Psoas muscle (tissue), 8 donors: ENCODE results near the gene MPP3. TPM values are rescaled to one million over a fixed set of nuclear protein-coding genes. Genes with fewer than 3 reads are reported as not detected.

Experiments used
- ATAC-seq, 4 donors: fragments of 200-7000 bp; cut with Tn5 transposase; one replicate each; pipeline ENCODE4 v1.9.1; 2020; ENCODE audit warnings: moderate library complexity in 3 of 4, mild to moderate bottlenecking in 2 of 4
- DNase-seq, 2 donors: peaks; one replicate each; pipeline ENCODE4 v3.0.0-alpha.2; 2020
- H3K27ac ChIP-seq: fragments of 200-600 bp; one replicate; pipeline ENCODE4 v1.8.0; 2022
- H3K27me3 ChIP-seq, 3 donors: fragments of 200-600 bp in 1 of 3; one replicate each; pipeline versions ENCODE4 v1.6.1 to v1.8.0; 2013 to 2022; ENCODE audit warnings: low read length in 2 of 3, mild to moderate bottlenecking in 2 of 3, moderate library complexity in 1 of 3; ENCODE audit not compliant: insufficient read depth in 3 of 3
- H3K36me3 ChIP-seq, 2 donors: fragments of 200-600 bp in 1 of 2; one replicate each; pipeline versions ENCODE4 v1.6.1 to v1.8.0; 2013 to 2022; ENCODE audit warnings: low read depth in 1 of 2, mild to moderate bottlenecking in 1 of 2, moderate library complexity in 1 of 2; ENCODE audit not compliant: insufficient read depth in 1 of 2
- H3K4me1 ChIP-seq: fragments of 200-600 bp; one replicate; pipeline ENCODE4 v1.8.0; 2022
- H3K4me3 ChIP-seq: fragments of 200-600 bp; one replicate; pipeline ENCODE4 v1.8.0; 2022; ENCODE audit warnings: mild to moderate bottlenecking
- H3K9me3 ChIP-seq: fragments of 200-600 bp; one replicate; pipeline ENCODE4 v1.8.0; 2022
- CTCF ChIP-seq: fragments of 200-600 bp; IDR thresholded peaks from one replicate; pipeline ENCODE4 v1.8.0; 2022; ENCODE audit warnings: antibody characterized with exemption
- WGBS, 3 donors: extraction: QIAGEN DNeasy Blood & Tissue Kit; methylation state at CpG; one replicate each; pipeline versions ENCODE4 v1.1.6 to v1.1.7; 2013; 5-methylcytosine and 5-hydroxymethylcytosine counted together
- intact Hi-C, 2 donors: fragments of 100-400 bp; cut with DNase I; formaldehyde crosslinking; loops; one replicate each; pipeline versions ENCODE4 v1.11.0 to v1.14.2; 2022
- polyA plus RNA-seq, 3 donors: library from polyadenylated mRNA; stranded (reverse); fragments of 200-250 nt; gene quantifications; one replicate each; pipeline ENCODE4 v1.2.3, GENCODE V29; 2013
- total RNA-seq, 4 donors: library from RNA; stranded (reverse); fragmentation: NEBNext Ultra II Directional in 2 of 4; extraction: Animal tissue kit (Norgen Biotek cat#: 25700) in 2 of 4; gene quantifications; one replicate each; pipeline versions ENCODE4 v1.2.1 to v1.2.4, GENCODE V29; 2021 to 2023
- donor health status: healthy with polysubstance abuse.
- donor health status: DM: no; HTN: no; CAD: no; lungs with moderate emphysema.
- donor health status: Bipolar disorder and iron deficiency.
- donor health status: healthy.
- donor health status: DM: yes; HTN: yes; CAD: no.
- donor health status: DM: no; HTN: no; CAD: no.
- donor health status: DM: no; HTN: no; CAD: no.
- donor health status: DM: yes; HTN: yes; CAD: no.

MPP3 gene
- total and polyA plus RNA-seq, 7 donors = 1.0 to 2.0 (median 1.5) TPM

DNA sequence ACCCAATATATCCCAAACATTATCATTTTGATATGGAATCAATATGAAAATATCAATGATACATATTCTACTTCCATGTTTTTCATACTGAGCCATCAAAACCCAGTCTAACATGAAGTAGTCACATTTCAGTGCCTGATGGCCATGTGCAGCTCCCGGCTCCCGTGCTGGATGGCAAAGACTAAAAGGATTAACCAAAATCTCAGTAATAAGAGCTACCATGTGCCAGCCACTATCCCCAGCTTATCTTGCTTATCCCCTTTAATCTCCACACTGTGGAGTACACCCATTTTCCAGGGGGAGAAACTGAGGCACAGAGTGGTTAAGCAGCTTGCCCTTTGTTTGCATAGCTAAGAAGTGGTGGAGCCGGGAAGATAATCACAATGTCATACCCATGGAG, 23.2 kb upstream of the MPP3 start:
- DNase-seq (no peak), ATAC-seq (no peak)
- intact Hi-C loops = no loop called here
- WGBS, 3 donors = 67 to 75% (median 73%) methylated on average over 3 of the region's 3 CpGs
- Histone ChIP-seq H3K27me3 (peaks cover 0 to 3% (median 3%) of the 10 kb centered on the region in 3 donors), H3K4me1 (peaks cover 9% of the 10 kb centered on the region), H3K9me3 (no peaks in the 10 kb centered on the region), H3K36me3 (no peaks in the 10 kb centered on the region), H3K27ac (no peak overlapping the region), H3K4me3 (no peak overlapping the region)
- no peak for TF ChIP-seq CTCF

- Histone ChIP-seq H3K27ac (no peak overlapping the region), H3K4me3 (no peak overlapping the region), H3K9me3 (no peaks in the 10 kb centered on the region), H3K36me3 (no peaks in the 10 kb centered on the region), H3K27me3 (peaks cover 0 to 3% (median 3%) of the 10 kb centered on the region in 3 donors), H3K4me1 (peaks cover under 1% of the 10 kb centered on the region)
- DNase-seq (no peak), ATAC-seq (no peak)
- 79 to 93% (median 86%) methylated on average over 9 of the region's 9 CpGs for WGBS, 3 donors
- intact Hi-C loops = no loop called here
- no peak for TF ChIP-seq CTCF
Measured at GRCh38 chr17:43855061-43855460, 22.1 kb upstream of the MPP3 start.

DNA sequence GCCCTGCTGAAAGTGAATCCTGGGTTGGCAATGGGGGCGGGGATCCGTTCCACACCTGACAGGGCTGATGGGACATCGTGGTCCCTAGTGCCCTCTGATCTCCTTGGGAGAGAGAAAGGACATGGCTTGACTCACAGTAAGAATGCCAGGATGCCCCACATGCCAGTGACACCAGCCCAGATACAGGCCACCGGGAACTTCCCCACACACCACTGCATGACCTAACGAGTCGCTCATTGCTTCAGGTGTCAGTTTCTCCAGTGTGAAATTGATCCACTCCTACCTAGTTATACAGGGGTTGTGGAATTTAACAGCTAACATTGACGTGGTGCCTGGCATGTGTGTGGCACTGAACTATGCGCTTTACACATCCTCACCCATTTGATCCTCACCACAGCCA, 21.6 kb upstream of the MPP3 start:
- H3K4me3 ChIP-seq = no peak overlapping the region
- DNase-seq = no peak
- peak; percentile 22 to 71 (median 53) for ATAC-seq

GRCh38 chr17:43853546-43853945, 20.6 kb upstream of the MPP3 start:
- intact Hi-C loops = no loop called here
- peaks cover 0 to 3% (median 3%) of the 10 kb centered on the region in 3 donors for H3K27me3 ChIP-seq
- no peak overlapping the region for H3K27ac ChIP-seq
- no peaks in the 10 kb centered on the region for H3K4me1 ChIP-seq
- DNase-seq = no peak
- no peak for ATAC-seq
- H3K4me3 ChIP-seq = no peak overlapping the region
- no peak for TF ChIP-seq CTCF
- no peaks in the 10 kb centered on the region for H3K36me3 ChIP-seq
- 69 to 84% (median 76%) methylated on average over 7 of the region's 7 CpGs for whole genome bisulfite sequencing, 3 donors
- no peaks in the 10 kb centered on the region for H3K9me3 ChIP-seq

More for the DNA sequence above, 21.6 kb upstream of the MPP3 start:
- no peak overlapping the region for H3K27ac ChIP-seq
- H3K27me3 ChIP-seq = peaks cover 0 to 3% (median 3%) of the 10 kb centered on the region in 3 donors
- H3K4me1 ChIP-seq = no peaks in the 10 kb centered on the region
- H3K9me3 ChIP-seq = no peaks in the 10 kb centered on the region
- 35 to 57% (median 47%) methylated on average over 8 of the region's 8 CpGs for WGBS, 3 donors
- no peak for TF ChIP-seq CTCF
- no peaks in the 10 kb centered on the region for H3K36me3 ChIP-seq
- intact Hi-C loops = no loop called here

DNA sequence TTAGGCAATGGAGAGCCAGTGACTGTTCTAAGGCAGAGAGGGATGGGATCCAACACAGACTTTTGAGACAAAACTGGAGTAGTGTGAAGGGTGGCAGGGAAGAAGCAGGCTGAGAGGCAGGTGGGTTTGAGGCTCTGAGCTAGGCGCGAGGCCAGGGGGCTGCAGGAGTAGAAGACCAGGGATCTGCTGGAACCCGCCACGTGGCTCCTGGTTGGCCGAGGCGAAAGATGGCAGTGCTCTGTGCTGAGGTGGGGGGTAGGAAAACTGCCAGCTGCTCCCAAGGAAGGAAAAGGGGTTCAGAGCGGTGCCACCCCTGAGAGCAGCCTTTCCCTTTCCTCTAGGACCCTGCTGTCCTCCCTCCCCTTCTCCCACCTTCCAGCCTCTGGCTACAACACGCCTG, 19.6 kb upstream of the MPP3 start:
- DNase-seq (no peak), ATAC-seq (no peak)
- Histone ChIP-seq H3K4me3 (no peak overlapping the region), H3K27ac (no peak overlapping the region), H3K27me3 (peaks cover 0 to 3% (median 3%) of the 10 kb centered on the region in 3 donors), H3K9me3 (no peaks in the 10 kb centered on the region), H3K36me3 (no peaks in the 10 kb centered on the region), H3K4me1 (no peaks in the 10 kb centered on the region)
- TF ChIP-seq CTCF = no peak
- intact Hi-C loops = no loop called here
- WGBS, 3 donors = 91 to 97% (median 94%) methylated on average over 4 to 8 of the region's 8 CpGs
